ENCODE measurements around the gene MST1R. TPM values are rescaled to one million over a fixed set of nuclear protein-coding genes. Genes with fewer than 3 reads are reported as not detected.
"Not testable (repeated sequence)": the region's sequence is repeated elsewhere in the genome, so short reads cannot be mapped to it uniquely, and the experiment has no call there.

MST1R gene
- total RNA-seq, 5 donors from 2014 or later (not counting 1 experiment from before 2014, with no cell fraction given) = 0.59 to 1.6 (median 1.3) TPM

DNA sequence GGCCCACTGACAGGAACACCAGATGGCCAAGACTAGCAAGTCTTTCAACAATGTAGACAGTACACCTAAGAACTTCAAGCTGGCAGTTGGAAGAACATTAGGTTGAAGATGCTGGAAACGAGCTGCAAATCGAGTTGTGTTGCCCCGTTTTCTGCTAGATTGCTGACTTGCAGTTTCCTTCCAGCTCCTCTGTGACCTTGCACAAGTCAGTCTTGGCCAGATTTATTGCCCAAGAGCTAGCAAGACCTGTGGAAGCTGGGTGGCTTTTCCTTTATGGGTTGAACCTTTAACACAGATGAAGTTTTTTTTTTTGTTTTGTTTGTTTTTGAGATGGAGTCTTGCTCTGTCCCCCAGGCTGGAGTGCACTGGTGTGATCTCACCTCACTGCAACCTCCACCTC is 33.4 kb upstream of the MST1R start:
- no peak for DNase-seq
- H3K27ac Mint-ChIP-seq = no peak overlapping the region

DNA sequence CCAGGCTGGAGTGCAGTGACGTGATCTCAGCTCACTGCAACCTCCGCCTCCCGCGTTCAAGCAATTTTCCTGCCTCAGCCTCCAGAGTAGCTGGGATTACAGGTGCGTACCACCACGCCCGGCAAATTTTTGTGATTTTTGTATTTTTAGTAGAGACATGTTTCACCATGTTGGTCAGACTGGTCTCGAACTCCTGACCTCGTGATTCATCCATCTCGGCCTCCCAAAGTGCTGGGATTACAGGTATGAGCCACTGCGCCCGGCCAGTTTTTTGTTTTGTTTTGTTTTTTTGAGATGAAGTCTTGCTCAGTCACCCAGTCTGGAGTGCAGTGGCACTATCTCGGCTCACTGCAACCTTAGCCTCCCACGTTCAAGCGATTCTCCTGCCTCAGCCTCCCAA is 28.6 kb upstream of the MST1R start:
- H3K27me3 ChIP-seq (replicated peaks in 1 of 2; ENCODE audit: control insufficient read depth in 2 of 2, extremely low read depth in 1 of 2, insufficient read depth in 2 of 2, low read length in 1 of 2); H3K9me3 ChIP-seq; DNase-seq; H3K4me3 ChIP-seq (ENCODE audit: control insufficient read depth in 1 of 2, extremely low read depth in 1 of 2, low read length in 1 of 2); H3K36me3 Mint-ChIP-seq; H3K4me3 Mint-ChIP-seq; H3K27ac Mint-ChIP-seq; H3K36me3 ChIP-seq (ENCODE audit: control insufficient read depth in 2 of 2, extremely low read depth in 1 of 2, insufficient read depth in 1 of 2, low read length in 1 of 2); H3K27ac ChIP-seq (ENCODE audit: low read length); H3K9me3 Mint-ChIP-seq; POLR2A ChIA-PET; H3K27me3 Mint-ChIP-seq; ATAC-seq (replicated peaks in 1 of 4): not testable (repeated sequence)
- H3K4me1 ChIP-seq (ENCODE audit: control insufficient read depth in 1 of 2, extremely low read depth in 1 of 2, insufficient read depth in 2 of 2, low read length in 2 of 2) = peaks cover 2 to 26% of the 10 kb centered on the region in 2 experiments
- CTCF ChIA-PET = interaction anchor here in 1 of 2 donors (0.7 to 1.1 kb wide), 3 partner anchors 88 to 593 kb away, joined by 3 read pairs; partner anchors contain the start of gene USP4
- 96% methylated on average over 11 of the region's 15 CpGs for WGBS (ENCODE audit: insufficient coverage)
- H3K4me1 Mint-ChIP-seq = peaks cover 21 to 27% (median 22%) of the 10 kb centered on the region in 3 donors

More for the DNA sequence above, 33.4 kb upstream of the MST1R start:
- 51% methylated on average over 3 of the region's 3 CpGs for WGBS (ENCODE audit: insufficient coverage)
- ChIA-PET POLR2A (interaction anchor here in 1 of 2 donors (0.5 kb wide), 1 partner anchor 79 kb away, joined by 5 read pairs; no protein-coding TSS in a partner anchor), CTCF (no interaction called here)
- Mint-ChIP-seq H3K27me3 (no peaks in the 10 kb centered on the region), H3K4me3 (no peak overlapping the region), H3K9me3 (no peaks in the 10 kb centered on the region), H3K4me1 (peaks cover 22% of the 10 kb centered on the region in 3 donors), H3K36me3 (no peaks in the 10 kb centered on the region)
- Histone ChIP-seq H3K36me3 (ENCODE audit: control insufficient read depth in 2 of 2, extremely low read depth in 1 of 2, insufficient read depth in 1 of 2, low read length in 1 of 2) (no peaks in the 10 kb centered on the region), H3K4me3 (ENCODE audit: control insufficient read depth in 1 of 2, extremely low read depth in 1 of 2, low read length in 1 of 2) (no peak overlapping the region), H3K27ac (ENCODE audit: low read length) (no peak overlapping the region), H3K9me3 (no peaks in the 10 kb centered on the region), H3K4me1 (ENCODE audit: control insufficient read depth in 1 of 2, extremely low read depth in 1 of 2, insufficient read depth in 2 of 2, low read length in 2 of 2) (peaks cover 7 to 22% of the 10 kb centered on the region in 2 experiments), H3K27me3 (replicated peaks in 1 of 2; ENCODE audit: control insufficient read depth in 2 of 2, extremely low read depth in 1 of 2, insufficient read depth in 2 of 2, low read length in 1 of 2) (no peaks in the 10 kb centered on the region)
- no peak for ATAC-seq (replicated peaks in 1 of 4)

- DNase-seq (no peak), ATAC-seq (replicated peaks in 1 of 4) (no peak)
- H3K4me1 ChIP-seq (ENCODE audit: control insufficient read depth in 1 of 2, extremely low read depth in 1 of 2, insufficient read depth in 2 of 2, low read length in 2 of 2) = peaks cover 2 to 26% of the 10 kb centered on the region in 2 experiments
- Mint-ChIP-seq H3K27me3 (no peaks in the 10 kb centered on the region), H3K4me3 (peak overlapping the region in 2 of 3 donors; percentile 21 to 52), H3K4me1 (peaks cover 21 to 34% (median 26%) of the 10 kb centered on the region in 3 donors), H3K9me3 (no peaks in the 10 kb centered on the region), H3K27ac (peak overlapping the region; percentile 58 to 62), H3K36me3 (peaks cover under 1% of the 10 kb centered on the region)
- WGBS (ENCODE audit: insufficient coverage) = 100% methylated on average over 1 of the region's 1 CpG
- no peaks in the 10 kb centered on the region for H3K9me3 ChIP-seq
- no peaks in the 10 kb centered on the region for H3K36me3 ChIP-seq (ENCODE audit: control insufficient read depth in 2 of 2, extremely low read depth in 1 of 2, insufficient read depth in 1 of 2, low read length in 1 of 2)
- H3K27me3 ChIP-seq (replicated peaks in 1 of 2; ENCODE audit: control insufficient read depth in 2 of 2, extremely low read depth in 1 of 2, insufficient read depth in 2 of 2, low read length in 1 of 2) = no peaks in the 10 kb centered on the region
- CTCF ChIA-PET = interaction anchor here in 1 of 2 donors (0.6 kb wide), 2 partner anchors 16 to 211 kb away, joined by 3 to 6 read pairs; no protein-coding TSS in a partner anchor
- no peak overlapping the region for H3K4me3 ChIP-seq (ENCODE audit: control insufficient read depth in 1 of 2, extremely low read depth in 1 of 2, low read length in 1 of 2)
- POLR2A ChIA-PET = no interaction called here
- no peak overlapping the region for H3K27ac ChIP-seq (ENCODE audit: low read length)
These were observed 27.2 kb upstream of the MST1R start for GRCh38 chr3:49930922-49931321.

DNA sequence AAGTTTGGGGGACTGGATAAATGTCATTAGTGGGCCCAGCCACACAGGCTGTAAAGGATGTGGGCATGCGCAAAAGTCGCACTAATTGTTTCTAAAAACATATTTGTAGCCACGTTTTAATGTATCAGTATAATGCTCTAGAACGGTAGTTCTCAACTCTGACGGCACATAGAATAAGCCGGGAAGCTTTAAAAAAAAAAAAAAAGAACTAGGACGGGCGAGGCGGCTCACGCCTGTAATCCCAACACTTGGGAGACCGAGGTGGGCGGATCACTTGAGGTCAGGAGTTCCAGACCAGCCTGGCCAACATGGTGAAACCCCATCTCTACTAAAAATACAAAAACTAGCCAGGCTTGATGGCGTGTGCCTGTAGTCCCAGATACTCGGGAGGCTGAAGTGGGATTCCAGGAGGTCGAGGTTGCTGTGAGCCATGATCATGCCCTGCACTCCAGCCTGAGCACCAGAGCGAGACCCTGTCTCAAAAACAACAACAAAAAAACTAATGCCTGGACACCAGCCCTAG is 26.6 kb upstream of the MST1R start:
- ATAC-seq (replicated peaks in 1 of 4) = no peak
- 80% methylated on average over 8 of the region's 16 CpGs for WGBS (ENCODE audit: insufficient coverage)
- H3K27me3 Mint-ChIP-seq = no peaks in the 10 kb centered on the region

DNA sequence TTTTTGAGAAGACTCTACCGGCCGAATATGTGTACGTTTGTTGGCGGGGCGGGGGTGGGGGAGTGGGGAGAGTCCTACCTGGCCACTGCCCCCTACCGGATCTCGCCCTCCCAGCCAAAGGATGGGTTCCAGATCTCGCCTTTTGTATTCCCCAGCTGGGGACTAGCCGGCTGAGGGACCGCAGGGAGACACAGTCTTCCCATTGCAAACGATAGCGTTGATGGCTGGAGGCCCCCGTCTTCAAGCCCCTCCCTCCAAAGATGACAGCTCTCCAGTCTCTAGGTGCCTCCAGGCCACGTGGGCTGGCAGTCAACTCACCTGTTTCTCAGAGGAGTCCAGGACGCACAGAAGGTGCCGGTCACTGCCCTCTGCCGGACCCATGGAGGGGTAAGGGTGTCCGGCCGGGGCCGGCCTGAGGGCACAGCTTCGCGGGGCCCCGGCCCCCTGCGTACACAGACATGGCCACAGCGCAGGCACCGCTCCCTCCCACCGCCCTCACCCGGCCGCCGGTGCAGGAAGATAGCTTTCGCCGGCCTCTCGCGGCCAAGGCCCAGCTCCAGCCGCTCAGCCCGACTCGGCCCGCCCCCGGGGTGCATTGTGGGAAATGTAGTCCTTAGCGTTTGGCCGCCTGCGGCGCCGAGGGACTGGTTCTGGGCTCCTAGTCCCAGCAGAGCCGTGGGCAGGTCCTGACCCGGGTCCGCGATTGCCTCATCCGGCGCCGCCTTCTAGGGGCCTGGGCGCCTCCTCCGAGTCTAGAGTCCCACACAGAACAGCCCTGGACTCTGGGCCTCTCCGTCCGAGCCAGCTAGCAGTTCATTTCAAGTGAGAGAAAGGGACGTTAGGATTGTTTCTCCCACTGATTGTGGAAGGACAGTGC is 25.9 kb upstream of the MST1R start, which contains the start of gene MON1A:
MON1A (minus strand) TSS at position 521 of the 877 bp plus-strand sequence. CDS start 16,465 bp downstream, outside the sequence.
- Mint-ChIP-seq H3K4me1 (peaks cover 21 to 36% (median 28%) of the 10 kb centered on the region in 3 donors), H3K27ac (peak within 1 kb of the TSS; percentile 88 to 89), H3K36me3 (peaks cover 2% of the 10 kb centered on the region), H3K4me3 (peak within 1 kb of the TSS; percentile 75 to 83 (median 83)), H3K27me3 (no peaks in the 10 kb centered on the region), H3K9me3 (no peaks in the 10 kb centered on the region)
- Histone ChIP-seq H3K27me3 (replicated peaks in 1 of 2; ENCODE audit: control insufficient read depth in 2 of 2, extremely low read depth in 1 of 2, insufficient read depth in 2 of 2, low read length in 1 of 2) (no peaks in the 10 kb centered on the region), H3K36me3 (ENCODE audit: control insufficient read depth in 2 of 2, extremely low read depth in 1 of 2, insufficient read depth in 1 of 2, low read length in 1 of 2) (no peaks in the 10 kb centered on the region), H3K4me3 (ENCODE audit: control insufficient read depth in 1 of 2, extremely low read depth in 1 of 2, low read length in 1 of 2) (peak within 1 kb of the TSS; percentile 81 to 93), H3K27ac (ENCODE audit: low read length) (peak within 1 kb of the TSS; percentile 54), H3K9me3 (no peaks in the 10 kb centered on the region), H3K4me1 (ENCODE audit: control insufficient read depth in 1 of 2, extremely low read depth in 1 of 2, insufficient read depth in 2 of 2, low read length in 2 of 2) (peaks cover 2 to 26% of the 10 kb centered on the region in 2 experiments)
- ChIA-PET CTCF (interaction anchor here in 1 of 2 donors (0.6 to 1.8 kb wide), 5 partner anchors 11 to 1852 kb away, joined by 3 to 7 read pairs (median 6); partner anchors contain the start of genes INKA1 and RBM6), POLR2A (interaction anchor here (0.6 to 1.1 kb wide), 3 partner anchors 10 to 109 kb away, joined by 4 to 6 read pairs (median 5); partner anchors contain the start of gene RBM6 (in 2 of the 2))
- peak; percentile 96 to 98 (median 98) for ATAC-seq (replicated peaks in 1 of 4)
- DNase-seq = peak; percentile 47 to 87 (median 75)
- WGBS (ENCODE audit: insufficient coverage) = 2% methylated on average over 49 of the region's 56 CpGs

More for the DNA sequence above, 26.6 kb upstream of the MST1R start:
- Mint-ChIP-seq H3K27ac (peak overlapping the region; percentile 88 to 89), H3K9me3 (no peaks in the 10 kb centered on the region), H3K36me3 (peaks cover 2% of the 10 kb centered on the region), H3K4me3 (peak overlapping the region; percentile 75 to 83 (median 83)), H3K4me1 (peaks cover 21 to 36% (median 28%) of the 10 kb centered on the region in 3 donors)
- Histone ChIP-seq H3K27me3 (replicated peaks in 1 of 2; ENCODE audit: control insufficient read depth in 2 of 2, extremely low read depth in 1 of 2, insufficient read depth in 2 of 2, low read length in 1 of 2) (no peaks in the 10 kb centered on the region), H3K4me3 (ENCODE audit: control insufficient read depth in 1 of 2, extremely low read depth in 1 of 2, low read length in 1 of 2) (peak overlapping the region; percentile 81 to 93), H3K4me1 (ENCODE audit: control insufficient read depth in 1 of 2, extremely low read depth in 1 of 2, insufficient read depth in 2 of 2, low read length in 2 of 2) (peaks cover 2 to 26% of the 10 kb centered on the region in 2 experiments), H3K9me3 (no peaks in the 10 kb centered on the region), H3K27ac (ENCODE audit: low read length) (peak overlapping the region; percentile 54), H3K36me3 (ENCODE audit: control insufficient read depth in 2 of 2, extremely low read depth in 1 of 2, insufficient read depth in 1 of 2, low read length in 1 of 2) (no peaks in the 10 kb centered on the region)
- DNase-seq = no peak
- ChIA-PET POLR2A (interaction anchor here (0.6 to 1.1 kb wide), 4 partner anchors 9 to 369 kb away, joined by 3 to 6 read pairs (median 4); partner anchors contain the start of gene RBM6 (in 2 of the 2)), CTCF (interaction anchor here (0.6 to 1.8 kb wide), 4 partner anchors 10 to 1853 kb away, joined by 3 to 7 read pairs (median 4); partner anchors contain the start of gene RBM6 (in 1 of the 2))

Measured in T-cell (primary cell).